GM23338 (cell line): ENCODE results near the gene GRHPR. TPM values are rescaled to one million over a fixed set of nuclear protein-coding genes. Genes with fewer than 3 reads are reported as not detected.

Source experiments
- ATAC-seq: fragments of 200-7000 bp; cut with Tn5 transposase; 3 replicates; pipeline ENCODE4 v1.9.1; 2020
- DNase-seq: peaks from one replicate; pipeline ENCODE4 v3.0.0-alpha.2; 2015; ENCODE audit warnings: low spot score
- H2AFZ ChIP-seq: fragments of 200-600 bp; sonication (generic); 2 replicates; pipeline ENCODE4 v1.8.0; 2016; ENCODE audit warnings: antibody characterized with exemption, mild to moderate bottlenecking, moderate library complexity
- H3F3A ChIP-seq: fragments of 200-600 bp; sonication (generic); replicated peaks from 2 replicates; pipeline ENCODE4 v1.8.0; 2017; ENCODE audit warnings: antibody characterized with exemption, mixed run types, low read depth
- H3K27ac ChIP-seq: fragments of 200-600 bp; sonication (generic); 2 replicates; pipeline ENCODE4 v1.6.1; 2016; ENCODE audit warnings: low read depth
- H3K27me3 ChIP-seq: fragments of 200-600 bp; sonication (generic); 2 replicates; pipeline ENCODE4 v1.8.0; 2016; ENCODE audit warnings: mild to moderate bottlenecking, mixed run types, moderate library complexity; ENCODE audit not compliant: insufficient read depth
- H3K36me3 ChIP-seq: fragments of 200-600 bp; sonication (generic); 2 replicates; pipeline ENCODE4 v1.8.0; 2016; ENCODE audit warnings: mild to moderate bottlenecking; ENCODE audit not compliant: insufficient read depth
- H3K4me1 ChIP-seq: fragments of 200-600 bp; sonication (generic); 2 replicates; pipeline ENCODE4 v1.8.0; 2016; ENCODE audit warnings: mild to moderate bottlenecking, moderate library complexity; ENCODE audit not compliant: insufficient read depth
- H3K4me2 ChIP-seq: fragments of 200-600 bp; sonication (generic); 2 replicates; pipeline ENCODE4 v1.7.1; 2017; ENCODE audit warnings: mixed run types
- H3K4me3 ChIP-seq: fragments of 200-600 bp; sonication (generic); 2 replicates; pipeline ENCODE4 v1.6.1; 2016; ENCODE audit warnings: mixed run types
- H3K79me2 ChIP-seq: fragments of 200-600 bp; sonication (generic); replicated peaks from 2 replicates; pipeline ENCODE4 v1.8.0; 2017; ENCODE audit warnings: mild to moderate bottlenecking; ENCODE audit not compliant: insufficient read depth
- H3K9me2 ChIP-seq: fragments of 200-600 bp; sonication (generic); 2 replicates; pipeline ENCODE4 v1.8.0; 2017; ENCODE audit not compliant: insufficient read depth
- H4K20me1 ChIP-seq: fragments of 200-600 bp; sonication (generic); replicated peaks from 2 replicates; pipeline ENCODE4 v1.8.0; 2017; ENCODE audit warnings: mild to moderate bottlenecking; ENCODE audit not compliant: insufficient read depth
- H3K27ac Mint-ChIP-seq: 2 replicates; pipeline ENCODE4 v1.8.0; 2020; ENCODE audit warnings: inconsistent platforms, mild to moderate bottlenecking, moderate library complexity, mixed read lengths
- H3K27me3 Mint-ChIP-seq: 3 replicates; pipeline ENCODE4 v1.8.0; 2022; ENCODE audit warnings: low read depth, mild to moderate bottlenecking, moderate library complexity, mixed read lengths, inconsistent platforms; ENCODE audit not compliant: insufficient read depth, poor library complexity
- H3K36me3 Mint-ChIP-seq: 3 replicates; pipeline ENCODE4 v1.8.0; 2021; ENCODE audit warnings: low read depth, mild to moderate bottlenecking, inconsistent platforms, moderate library complexity, mixed read lengths
- H3K4me1 Mint-ChIP-seq: 3 replicates; pipeline ENCODE4 v1.8.0; 2020; ENCODE audit warnings: mild to moderate bottlenecking, inconsistent platforms, mixed read lengths
- H3K4me3 Mint-ChIP-seq: 3 replicates; pipeline ENCODE4 v1.8.0; 2021; ENCODE audit warnings: moderate library complexity, mild to moderate bottlenecking, inconsistent platforms, mixed read lengths
- H3K9me3 Mint-ChIP-seq: 3 replicates; pipeline ENCODE4 v1.8.0; 2020; ENCODE audit warnings: moderate library complexity, mild to moderate bottlenecking, inconsistent platforms, mixed read lengths
- CREB1 ChIP-seq: fragments of 250-450 bp; sonication (Bioruptor Pico); IDR thresholded peaks from 2 replicates; pipeline ENCODE4 v1.5.0; 2020; ENCODE audit warnings: low read depth, mild to moderate bottlenecking, moderate library complexity
- ETS1 ChIP-seq: IDR thresholded peaks from 2 replicates; pipeline ENCODE4 v1.6.1; 2016; ENCODE audit warnings: antibody characterized with exemption
- EZH2 ChIP-seq: fragments of 200-600 bp; sonication (generic); IDR thresholded peaks from one replicate; pipeline ENCODE4 v1.8.0; 2017; ENCODE audit warnings: antibody characterized with exemption, mild to moderate bottlenecking, low read depth; ENCODE audit not compliant: unreplicated experiment
- EZH2phosphoT487 ChIP-seq: fragments of 200-600 bp; sonication (generic); IDR thresholded peaks from one replicate; pipeline ENCODE4 v1.8.1; 2018; ENCODE audit warnings: antibody characterized with exemption; ENCODE audit not compliant: unreplicated experiment
- JUNB ChIP-seq: IDR thresholded peaks from one replicate; pipeline ENCODE4 v1.6.1; 2016; ENCODE audit warnings: antibody characterized with exemption; ENCODE audit not compliant: unreplicated experiment
- NANOG ChIP-seq: IDR thresholded peaks from 2 replicates; pipeline ENCODE4 v1.6.1; 2016; ENCODE audit warnings: antibody characterized with exemption, borderline replicate concordance
- POLR2AphosphoS5 ChIP-seq: IDR thresholded peaks from 2 replicates; pipeline ENCODE4 v1.6.1; 2016; ENCODE audit warnings: antibody characterized with exemption, low read depth
- REST ChIP-seq: IDR thresholded peaks from one replicate; pipeline ENCODE4 v1.6.1; 2018; ENCODE audit warnings: antibody characterized with exemption; ENCODE audit not compliant: unreplicated experiment
- STAT1 ChIP-seq: IDR thresholded peaks from one replicate; pipeline ENCODE4 v1.6.1; 2016; ENCODE audit warnings: antibody characterized with exemption; ENCODE audit not compliant: unreplicated experiment
- ZNF114 ChIP-seq: fragments of 250-450 bp; sonication (Bioruptor Pico); IDR thresholded peaks from 2 replicates; pipeline ENCODE4 v1.5.0; 2020; ENCODE audit warnings: mild to moderate bottlenecking, moderate library complexity
- polyA plus RNA-seq: library from polyadenylated mRNA; unstranded; fragments of >200 nt; fragmentation: Nextera tagmentation; extraction: Ambion mirVana; gene quantifications from 2 replicates; pipeline ENCODE4 v1.2.1, GENCODE V29; 2016
- total RNA-seq: library from RNA; depleted of rRNA; stranded (reverse); fragments of >200 nt; shearing (Covaris generic); gene quantifications from 2 replicates; pipeline ENCODE4 v1.2.3, GENCODE V29; 2014
- TF ChIP-seq, protein P1 (sequence below), 2 experiments: fragments of 200-600 bp in 1 of 2; sonication (generic) in 1 of 2; conservative IDR thresholded peaks; 2 replicates each; pipeline versions ENCODE4 v1.5.1 to v1.6.1; 2016 to 2017; ENCODE audit warnings: antibody characterized with exemption in 2 of 2, low read depth in 2 of 2, mild to moderate bottlenecking in 2 of 2, moderate library complexity in 1 of 2

GRHPR gene
- total and polyA plus RNA-seq, 2 experiments from 2014 or later, result 69.0 to 128 TPM

DNA sequence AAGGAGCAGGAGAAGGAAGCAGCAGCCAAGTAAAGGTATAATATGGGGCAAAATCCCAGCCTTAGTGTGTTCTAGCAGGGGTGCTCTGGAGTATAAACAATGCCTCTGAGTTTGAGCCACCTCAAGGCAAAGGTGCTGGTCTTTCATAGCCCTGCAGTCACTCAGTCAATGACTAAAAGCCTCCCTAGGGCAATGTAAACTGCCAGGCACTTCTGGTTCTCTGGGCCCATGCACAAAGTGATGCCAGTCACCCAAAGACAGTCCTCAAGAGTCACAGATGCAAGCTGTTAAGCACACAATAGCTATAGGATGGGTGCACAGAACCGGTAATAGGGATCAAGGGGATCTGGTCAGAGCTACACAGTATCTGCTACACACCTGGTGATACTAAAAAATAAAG lies 30.1 kb downstream of the GRHPR start:
- no peaks in the 10 kb centered on the region for H3K9me3 Mint-ChIP-seq
- Histone ChIP-seq H3K36me3 (no peaks in the 10 kb centered on the region), H3K27me3 (no peaks in the 10 kb centered on the region), H2AFZ (no peak overlapping the region), H3F3A (peaks cover 3% of the 10 kb centered on the region; the same call in 1 of the 2 replicates), H3K79me2 (peaks cover 100% of the 10 kb centered on the region), H3K9me2 (no peaks in the 10 kb centered on the region), H3K4me3 (no peak overlapping the region), H3K27ac (0 out of 2 replicates have a peak overlapping the region, but pooled peaks have one; percentile 19), H3K4me2 (no peak overlapping the region), H3K4me1 (peaks cover 13% of the 10 kb centered on the region; the same call in 1 of the 2 replicates), H4K20me1 (peaks cover 73% of the 10 kb centered on the region)
- peaks cover 33% of the 10 kb centered on the region; the same call in 2 of the 3 replicates for H3K4me1 Mint-ChIP-seq
- no peak overlapping the region for H3K27ac Mint-ChIP-seq
- ATAC-seq, result no peak; the same call in 1 of the 3 replicates
- no peak overlapping the region for H3K4me3 Mint-ChIP-seq
- no peak for DNase-seq
- peaks cover 18% of the 10 kb centered on the region; the same call in 2 of the 3 replicates for H3K36me3 Mint-ChIP-seq
- no peaks in the 10 kb centered on the region for H3K27me3 Mint-ChIP-seq
- TF ChIP-seq, protein P1, sequence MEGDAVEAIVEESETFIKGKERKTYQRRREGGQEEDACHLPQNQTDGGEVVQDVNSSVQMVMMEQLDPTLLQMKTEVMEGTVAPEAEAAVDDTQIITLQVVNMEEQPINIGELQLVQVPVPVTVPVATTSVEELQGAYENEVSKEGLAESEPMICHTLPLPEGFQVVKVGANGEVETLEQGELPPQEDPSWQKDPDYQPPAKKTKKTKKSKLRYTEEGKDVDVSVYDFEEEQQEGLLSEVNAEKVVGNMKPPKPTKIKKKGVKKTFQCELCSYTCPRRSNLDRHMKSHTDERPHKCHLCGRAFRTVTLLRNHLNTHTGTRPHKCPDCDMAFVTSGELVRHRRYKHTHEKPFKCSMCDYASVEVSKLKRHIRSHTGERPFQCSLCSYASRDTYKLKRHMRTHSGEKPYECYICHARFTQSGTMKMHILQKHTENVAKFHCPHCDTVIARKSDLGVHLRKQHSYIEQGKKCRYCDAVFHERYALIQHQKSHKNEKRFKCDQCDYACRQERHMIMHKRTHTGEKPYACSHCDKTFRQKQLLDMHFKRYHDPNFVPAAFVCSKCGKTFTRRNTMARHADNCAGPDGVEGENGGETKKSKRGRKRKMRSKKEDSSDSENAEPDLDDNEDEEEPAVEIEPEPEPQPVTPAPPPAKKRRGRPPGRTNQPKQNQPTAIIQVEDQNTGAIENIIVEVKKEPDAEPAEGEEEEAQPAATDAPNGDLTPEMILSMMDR (conservative IDR thresholded peaks at IDR 0.05; ENCODE audit: low read depth in 2 of 2), result no peak
- no peak for TF ChIP-seq NANOG
- TF ChIP-seq REST, result no peak
- no peak for TF ChIP-seq STAT1
- TF ChIP-seq CREB1 (CRISPR knock-in tag), result no peak
- TF ChIP-seq EZH2, result no peak

- Mint-ChIP-seq H3K36me3 (peaks cover 18% of the 10 kb centered on the region; the same call in 2 of the 3 replicates), H3K4me1 (peaks cover 26% of the 10 kb centered on the region; the same call in 2 of the 3 replicates), H3K27ac (no peak overlapping the region), H3K9me3 (no peaks in the 10 kb centered on the region), H3K27me3 (no peaks in the 10 kb centered on the region), H3K4me3 (no peak overlapping the region)
- Histone ChIP-seq H3F3A (peaks cover 3% of the 10 kb centered on the region; the same call in 1 of the 2 replicates), H3K27ac (no peak overlapping the region), H3K4me1 (peaks cover 9% of the 10 kb centered on the region; the same call in 1 of the 2 replicates), H3K4me3 (no peak overlapping the region), H4K20me1 (peaks cover 70% of the 10 kb centered on the region), H3K4me2 (no peak overlapping the region), H3K27me3 (no peaks in the 10 kb centered on the region), H2AFZ (no peak overlapping the region), H3K36me3 (no peaks in the 10 kb centered on the region), H3K79me2 (peaks cover 100% of the 10 kb centered on the region), H3K9me2 (no peaks in the 10 kb centered on the region)
- DNase-seq, result no peak
- ATAC-seq, result no peak
- TF ChIP-seq ZNF114, result no peak
- no peak for TF ChIP-seq EZH2
- no peak for TF ChIP-seq EZH2phosphoT487
- no peak for TF ChIP-seq JUNB
- TF ChIP-seq POLR2AphosphoS5, result no peak
- no peak for TF ChIP-seq ETS1
- TF ChIP-seq, protein P1 (conservative IDR thresholded peaks at IDR 0.05; ENCODE audit: low read depth in 2 of 2), result no peak
- no peak for TF ChIP-seq CREB1 (CRISPR knock-in tag)
- no peak for TF ChIP-seq NANOG
- TF ChIP-seq REST, result no peak
- no peak for TF ChIP-seq STAT1
These were observed 31.3 kb downstream of the GRHPR start for GRCh38 chr9:37453827-37454226.
